Measurements from ENCODE around the gene QARS1. TPM values are rescaled to one million over a fixed set of nuclear protein-coding genes. Genes with fewer than 3 reads are reported as not detected.

QARS1 gene
- total and polyA plus RNA-seq, 2 donors (not counting 1 experiment from before 2014, with no cell fraction given): 282 to 426 TPM

- POLR2A ChIA-PET: no interaction called here
- Mint-ChIP-seq H3K9me3 (ENCODE audit: insufficient read depth) (no peaks in the 10 kb centered on the region), H3K27ac (no peak within 1 kb of the TSS), H3K4me1 (peaks cover 2% of the 10 kb centered on the region), H3K27me3 (peaks cover 24% of the 10 kb centered on the region), H3K4me3 (peak within 1 kb of the TSS; percentile 16)
- no peak within 1 kb of the TSS for H3K9ac ChIP-seq (ENCODE audit: low read length)
- no peaks in the 10 kb centered on the region for H4K20me1 ChIP-seq (ENCODE audit: control insufficient read depth, insufficient read depth, low read length, poor library complexity, severe bottlenecking)
- no peak for TF ChIP-seq EZH2 (IDR thresholded peaks at IDR 0.05; ENCODE audit: borderline replicate concordance, insufficient read depth, low read depth, low read length, poor library complexity, severe bottlenecking)
- TF ChIP-seq CTCF (IDR thresholded peaks at IDR 0.05): no peak
- ATAC-seq (ENCODE audit: low read depth) (no peak), DNase-seq (no peak)
- no peaks in the 10 kb centered on the region for H3K36me3 ChIP-seq (replicated peaks in 1 of 2; ENCODE audit: control extremely low read depth in 1 of 2, control insufficient read depth in 1 of 2, extremely low read depth in 1 of 2, insufficient read depth in 2 of 2, low read length in 1 of 2)
- H3K4me2 ChIP-seq (replicated peaks; ENCODE audit: low read depth, low read length, poor library complexity, severe bottlenecking): peak within 1 kb of the TSS; percentile 35
- no peak within 1 kb of the TSS for H2AFZ ChIP-seq (ENCODE audit: insufficient read depth, low read depth, low read length, poor library complexity, severe bottlenecking)
- H3K9me3 ChIP-seq (ENCODE audit: control extremely low read depth in 1 of 3, control insufficient read depth in 2 of 3, insufficient read depth in 1 of 3, low read length in 2 of 3): no peaks in the 10 kb centered on the region
- CTCF ChIA-PET: interaction anchor here (0.9 kb wide), 1 partner anchor 145 kb away, joined by 3 read pairs; no protein-coding TSS in a partner anchor
- H3K4me3 ChIP-seq (ENCODE audit: control extremely low read depth in 1 of 5, extremely low read depth in 1 of 5, insufficient read depth in 1 of 5, low read depth in 2 of 5, low read length in 4 of 5): no peak within 1 kb of the TSS
- peaks cover 0 to 31% (median under 1%) of the 10 kb centered on the region in 4 experiments for H3K27me3 ChIP-seq (replicated peaks in 1 of 4; ENCODE audit: control extremely low read depth in 1 of 4, control insufficient read depth in 3 of 4, insufficient read depth in 4 of 4, low read length in 3 of 4)
- 47% methylated on average over 18 of the region's 28 CpGs for WGBS (ENCODE audit: insufficient coverage)
- H3K27ac ChIP-seq (ENCODE audit: low read length in 2 of 2): no peak within 1 kb of the TSS
- H3K4me1 ChIP-seq (ENCODE audit: control insufficient read depth in 2 of 2, insufficient read depth in 2 of 2, low read length in 2 of 2): peaks cover 4 to 10% of the 10 kb centered on the region in 2 donors
- intact Hi-C loops (cut with micrococcal nuclease): no loop called here
- no peaks in the 10 kb centered on the region for H3K79me2 ChIP-seq (ENCODE audit: control insufficient read depth, insufficient read depth, low read length)
Measured at GRCh38 chr3:49132437-49133225, 28.1 kb upstream of the QARS1 start, which contains the start of gene LAMB2. Gene LAMB2, minus strand, starts transcription at chr3:49133050. Its CDS starts 183 bp downstream, at chr3:49132867.

GRCh38 chr3:49132073-49132436, 27.5 kb upstream of the QARS1 start:
- Histone ChIP-seq H3K27ac (ENCODE audit: low read length in 2 of 2) (no peak overlapping the region), H3K4me1 (ENCODE audit: control insufficient read depth in 2 of 2, insufficient read depth in 2 of 2, low read length in 2 of 2) (peaks cover 4 to 10% of the 10 kb centered on the region in 2 donors), H3K9me3 (ENCODE audit: control extremely low read depth in 1 of 3, control insufficient read depth in 2 of 3, insufficient read depth in 1 of 3, low read length in 2 of 3) (no peaks in the 10 kb centered on the region), H2AFZ (ENCODE audit: insufficient read depth, low read depth, low read length, poor library complexity, severe bottlenecking) (no peak overlapping the region), H3K79me2 (ENCODE audit: control insufficient read depth, insufficient read depth, low read length) (no peaks in the 10 kb centered on the region), H3K36me3 (replicated peaks in 1 of 2; ENCODE audit: control extremely low read depth in 1 of 2, control insufficient read depth in 1 of 2, extremely low read depth in 1 of 2, insufficient read depth in 2 of 2, low read length in 1 of 2) (no peaks in the 10 kb centered on the region), H4K20me1 (ENCODE audit: control insufficient read depth, insufficient read depth, low read length, poor library complexity, severe bottlenecking) (no peaks in the 10 kb centered on the region), H3K4me2 (replicated peaks; ENCODE audit: low read depth, low read length, poor library complexity, severe bottlenecking) (no peak overlapping the region), H3K27me3 (replicated peaks in 1 of 4; ENCODE audit: control extremely low read depth in 1 of 4, control insufficient read depth in 3 of 4, insufficient read depth in 4 of 4, low read length in 3 of 4) (peaks cover 0 to 31% (median 0%) of the 10 kb centered on the region in 4 experiments), H3K4me3 (ENCODE audit: control extremely low read depth in 1 of 5, extremely low read depth in 1 of 5, insufficient read depth in 1 of 5, low read depth in 2 of 5, low read length in 4 of 5) (no peak overlapping the region), H3K9ac (ENCODE audit: low read length) (no peak overlapping the region)
- intact Hi-C loops (cut with micrococcal nuclease): no loop called here
- Mint-ChIP-seq H3K9me3 (ENCODE audit: insufficient read depth) (no peaks in the 10 kb centered on the region), H3K27ac (no peak overlapping the region), H3K4me1 (peaks cover 2% of the 10 kb centered on the region), H3K27me3 (peaks cover 21% of the 10 kb centered on the region), H3K4me3 (no peak overlapping the region)
- ChIA-PET POLR2A (interaction anchor here (0.6 kb wide), 1 partner anchor 318 kb away, joined by 3 read pairs; no protein-coding TSS in a partner anchor), CTCF (no interaction called here)
- no peak for TF ChIP-seq EZH2 (IDR thresholded peaks at IDR 0.05; ENCODE audit: borderline replicate concordance, insufficient read depth, low read depth, low read length, poor library complexity, severe bottlenecking)
- no peak for TF ChIP-seq CTCF (IDR thresholded peaks at IDR 0.05)
- ATAC-seq (ENCODE audit: low read depth) (no peak), DNase-seq (no peak)
- 93% methylated on average over 9 of the region's 9 CpGs for WGBS (ENCODE audit: insufficient coverage)

Measured in B cell (primary cell).